ENCODE results near the gene RNF40. TPM values are rescaled to one million over a fixed set of nuclear protein-coding genes. Genes with fewer than 3 reads are reported as not detected.
A peak's percentile ranks its signal among the peaks of the same experiment; 100 is the strongest.

RNF40 gene
- total and polyA plus RNA-seq, 4 experiments from 2014 or later, result 16.6 to 109 (median 76.8) TPM

GRCh38 chr16:30786115-30786935 is 24.2 kb downstream of the RNF40 start:
- no peaks in the 10 kb centered on the region for H3K36me3 ChIP-seq (ENCODE audit: insufficient read depth, low read length)
- Mint-ChIP-seq H3K4me3 (peak overlapping the region; percentile 59 to 78 (median 72)), H3K27me3 (peaks cover 3 to 5% of the 10 kb centered on the region in 2 donors), H3K27ac (peak overlapping the region in 3 of 7 donors; percentile 23 to 70 (median 66)), H3K4me1 (peaks cover 5 to 26% (median 17%) of the 10 kb centered on the region in 4 donors), H3K36me3 (peaks cover 3% of the 10 kb centered on the region in 2 donors), H3K9me3 (no peaks in the 10 kb centered on the region)
- ChIA-PET CTCF (ENCODE audit: partially characterized antibody) (interaction anchor here (1.5 kb wide), 1 partner anchor 28 kb away, joined by 4 read pairs; no protein-coding TSS in a partner anchor), POLR2A (ENCODE audit: partially characterized antibody) (interaction anchor here (0.9 to 1.5 kb wide), 2 partner anchors 19 to 88 kb away, joined by 4 to 12 read pairs; no protein-coding TSS in a partner anchor)
- DNase-seq, result no peak
- peaks cover 5% of the 10 kb centered on the region for H3K27me3 ChIP-seq (ENCODE audit: insufficient read depth, low read length)
- H3K4me1 ChIP-seq (ENCODE audit: insufficient read depth, low read length), result peaks cover 10% of the 10 kb centered on the region
- intact Hi-C loops (cut with micrococcal nuclease), result no loop called here
- no peaks in the 10 kb centered on the region for H3K9me3 ChIP-seq (ENCODE audit: control insufficient read depth in 1 of 2, low read length in 2 of 2)
- H3K4me3 ChIP-seq (ENCODE audit: low read length in 2 of 2), result peak overlapping the region in 1 of 2 donors; percentile 44
- no peak overlapping the region for H3K27ac ChIP-seq (ENCODE audit: low read depth, low read length)

DNA sequence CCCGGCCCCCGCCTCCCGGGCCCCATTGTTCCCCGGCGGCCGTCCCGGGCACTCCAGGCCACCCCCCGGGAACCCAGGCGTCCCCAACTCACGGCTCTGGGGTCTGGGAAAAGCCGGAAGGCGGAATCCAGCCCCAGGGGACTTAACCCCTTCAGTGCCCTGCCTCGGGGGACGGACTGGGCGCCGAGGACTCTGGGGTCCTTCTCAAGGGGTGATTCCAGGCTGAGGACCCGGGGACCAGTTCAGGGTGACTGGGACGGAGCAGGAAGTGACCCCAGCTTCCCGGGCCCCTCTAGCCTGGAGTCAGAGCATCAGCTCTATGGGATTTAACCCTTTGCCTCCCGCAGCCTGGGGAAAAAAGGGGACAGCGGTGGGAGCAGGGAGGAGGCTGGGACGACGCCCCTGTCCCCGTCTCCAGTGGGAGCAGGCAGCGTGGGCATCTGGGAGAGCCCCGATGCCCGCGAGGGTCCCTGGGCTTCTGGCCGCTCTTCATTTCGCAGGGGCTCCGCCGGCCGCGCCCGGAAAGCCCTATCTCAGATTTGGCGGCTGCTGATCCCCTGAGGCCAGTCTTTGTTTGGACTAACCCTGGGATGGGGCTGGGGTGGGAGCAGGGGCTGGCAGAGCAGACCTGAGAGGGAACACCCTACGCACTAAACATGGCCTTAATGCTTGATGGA is 25.0 kb downstream of the RNF40 start, which contains the start of gene ZNF629:
Gene ZNF629, minus strand, starts transcription at position 270 of the 677 bp plus-strand sequence. CDS start 2,723 bp downstream, outside the sequence.
- Mint-ChIP-seq H3K4me1 (peaks cover 5 to 26% (median 17%) of the 10 kb centered on the region in 4 donors), H3K4me3 (peak within 1 kb of the TSS; percentile 78 to 85 (median 80)), H3K36me3 (peaks cover 3% of the 10 kb centered on the region in 2 donors), H3K27ac (peak within 1 kb of the TSS in 3 of 7 donors; percentile 23 to 70 (median 35)), H3K27me3 (peaks cover 3 to 5% of the 10 kb centered on the region in 2 donors), H3K9me3 (no peaks in the 10 kb centered on the region)
- ChIA-PET CTCF (ENCODE audit: partially characterized antibody) (interaction anchor here (1.1 to 1.5 kb wide), 2 partner anchors 18 to 27 kb away, joined by 3 to 4 read pairs; no protein-coding TSS in a partner anchor), POLR2A (ENCODE audit: partially characterized antibody) (interaction anchor here (0.9 to 2.1 kb wide), 3 partner anchors 18 to 88 kb away, joined by 4 to 12 read pairs (median 5); no protein-coding TSS in a partner anchor)
- Histone ChIP-seq H3K4me1 (ENCODE audit: insufficient read depth, low read length) (peaks cover 10% of the 10 kb centered on the region), H3K36me3 (ENCODE audit: insufficient read depth, low read length) (no peaks in the 10 kb centered on the region), H3K9me3 (ENCODE audit: control insufficient read depth in 1 of 2, low read length in 2 of 2) (no peaks in the 10 kb centered on the region), H3K27ac (ENCODE audit: low read depth, low read length) (no peak within 1 kb of the TSS), H3K4me3 (ENCODE audit: low read length in 2 of 2) (peak within 1 kb of the TSS; percentile 36 to 44), H3K27me3 (ENCODE audit: insufficient read depth, low read length) (peaks cover 5% of the 10 kb centered on the region)
- peak in 1 of 5 donors; percentile 12 for DNase-seq
- intact Hi-C loops (cut with micrococcal nuclease), result loop anchor here (1.0 kb wide), 2 partner anchors 12 to 18 kb away; no protein-coding TSS in a partner anchor

DNA sequence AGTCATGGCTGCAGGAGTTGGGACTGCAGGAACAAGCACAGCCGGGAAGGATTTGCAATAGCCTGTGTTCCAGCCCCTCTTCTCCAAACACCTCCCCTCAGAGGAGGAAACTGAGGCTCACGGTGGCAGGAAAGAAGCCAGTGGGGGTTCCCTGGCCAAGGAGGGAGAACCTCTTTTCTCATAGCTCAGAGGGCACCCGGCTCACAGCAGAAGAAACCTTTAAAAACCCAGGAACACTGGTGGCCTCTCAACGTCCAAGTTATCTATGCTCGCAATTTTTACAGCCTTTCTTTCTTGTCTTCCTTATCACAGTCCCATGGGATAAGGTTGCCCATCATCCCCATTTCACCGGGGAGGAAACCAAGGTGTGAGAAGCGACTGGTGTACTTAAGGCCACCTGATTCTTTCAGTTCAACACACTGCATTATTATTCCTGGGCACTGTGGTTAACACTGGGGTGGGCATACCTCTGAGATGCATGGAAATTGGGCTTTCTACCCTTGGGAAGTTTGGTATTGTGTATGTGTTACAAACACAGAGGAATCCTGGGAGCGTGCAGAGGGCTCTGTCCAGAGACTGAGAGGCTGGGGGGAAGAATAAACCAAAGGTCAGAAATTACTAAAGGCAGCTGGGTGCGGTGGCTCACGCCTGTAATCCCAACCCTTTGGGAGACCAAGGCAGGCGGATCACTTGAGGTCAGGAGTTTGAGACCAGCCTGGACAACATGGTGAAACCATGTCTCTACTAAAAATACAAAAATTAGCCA is 25.7 kb downstream of the RNF40 start:
- intact Hi-C loops (cut with micrococcal nuclease), result loop anchor here (1.0 kb wide), 2 partner anchors 12 to 18 kb away; no protein-coding TSS in a partner anchor

GRCh38 chr16:30793508-30794069 is 31.5 kb downstream of the RNF40 start:
- Mint-ChIP-seq H3K4me3 (no peak overlapping the region), H3K36me3 (no peaks in the 10 kb centered on the region), H3K4me1 (no peaks in the 10 kb centered on the region), H3K27ac (no peak overlapping the region), H3K9me3 (no peaks in the 10 kb centered on the region), H3K27me3 (no peaks in the 10 kb centered on the region)
- Histone ChIP-seq H3K4me1 (ENCODE audit: insufficient read depth, low read length) (no peaks in the 10 kb centered on the region), H3K27ac (ENCODE audit: low read depth, low read length) (no peak overlapping the region), H3K9me3 (ENCODE audit: control insufficient read depth in 1 of 2, low read length in 2 of 2) (no peaks in the 10 kb centered on the region), H3K27me3 (ENCODE audit: insufficient read depth, low read length) (no peaks in the 10 kb centered on the region), H3K36me3 (ENCODE audit: insufficient read depth, low read length) (no peaks in the 10 kb centered on the region), H3K4me3 (ENCODE audit: low read length in 2 of 2) (no peak overlapping the region)
- intact Hi-C loops (cut with micrococcal nuclease), result no loop called here
- no peak for DNase-seq
- CTCF ChIA-PET (ENCODE audit: partially characterized antibody), result interaction anchor here (0.8 kb wide), 1 partner anchor 21 kb away, joined by 3 read pairs; no protein-coding TSS in a partner anchor
- POLR2A ChIA-PET (ENCODE audit: partially characterized antibody), result no interaction called here

More for the DNA sequence above, 25.7 kb downstream of the RNF40 start:
- no peaks in the 10 kb centered on the region for H3K9me3 ChIP-seq (ENCODE audit: control insufficient read depth in 1 of 2, low read length in 2 of 2)
- H3K27me3 Mint-ChIP-seq, result peaks cover 3 to 5% of the 10 kb centered on the region in 2 donors
- peaks cover 3% of the 10 kb centered on the region in 2 donors for H3K36me3 Mint-ChIP-seq
- peak overlapping the region; percentile 78 to 85 (median 80) for H3K4me3 Mint-ChIP-seq
- no peak for DNase-seq
- peaks cover 5% of the 10 kb centered on the region for H3K27me3 ChIP-seq (ENCODE audit: insufficient read depth, low read length)
- H3K36me3 ChIP-seq (ENCODE audit: insufficient read depth, low read length), result no peaks in the 10 kb centered on the region
- no peak overlapping the region for H3K27ac ChIP-seq (ENCODE audit: low read depth, low read length)
- POLR2A ChIA-PET (ENCODE audit: partially characterized antibody), result interaction anchor here (0.9 to 2.1 kb wide), 3 partner anchors 18 to 87 kb away, joined by 4 to 12 read pairs (median 5); no protein-coding TSS in a partner anchor
- peaks cover 10% of the 10 kb centered on the region for H3K4me1 ChIP-seq (ENCODE audit: insufficient read depth, low read length)
- H3K9me3 Mint-ChIP-seq, result no peaks in the 10 kb centered on the region
- peaks cover 5 to 26% (median 17%) of the 10 kb centered on the region in 4 donors for H3K4me1 Mint-ChIP-seq
- H3K27ac Mint-ChIP-seq, result no peak overlapping the region
- H3K4me3 ChIP-seq (ENCODE audit: low read length in 2 of 2), result peak overlapping the region; percentile 36 to 44
- CTCF ChIA-PET (ENCODE audit: partially characterized antibody), result interaction anchor here (1.1 to 1.5 kb wide), 2 partner anchors 17 to 27 kb away, joined by 3 to 4 read pairs; no protein-coding TSS in a partner anchor

GRCh38 chr16:30794634-30795033 is 32.5 kb downstream of the RNF40 start:
- H3K27ac ChIP-seq (ENCODE audit: low read depth, low read length), result no peak overlapping the region
- H3K36me3 Mint-ChIP-seq, result no peaks in the 10 kb centered on the region
- H3K4me3 ChIP-seq (ENCODE audit: low read length in 2 of 2), result no peak overlapping the region
- H3K27me3 ChIP-seq (ENCODE audit: insufficient read depth, low read length), result no peaks in the 10 kb centered on the region
- H3K27ac Mint-ChIP-seq, result peak overlapping the region in 1 of 7 donors; percentile 73
- H3K4me1 ChIP-seq (ENCODE audit: insufficient read depth, low read length), result no peaks in the 10 kb centered on the region
- H3K36me3 ChIP-seq (ENCODE audit: insufficient read depth, low read length), result no peaks in the 10 kb centered on the region
- DNase-seq, result no peak
- no peaks in the 10 kb centered on the region for H3K4me1 Mint-ChIP-seq
- intact Hi-C loops (cut with micrococcal nuclease), result no loop called here
- H3K4me3 Mint-ChIP-seq, result no peak overlapping the region
- ChIA-PET POLR2A (ENCODE audit: partially characterized antibody) (no interaction called here), CTCF (ENCODE audit: partially characterized antibody) (interaction anchor here (1.6 kb wide), 1 partner anchor 50 kb away, joined by 4 read pairs; no protein-coding TSS in a partner anchor)
- no peaks in the 10 kb centered on the region for H3K27me3 Mint-ChIP-seq
- H3K9me3 Mint-ChIP-seq, result no peaks in the 10 kb centered on the region
- no peaks in the 10 kb centered on the region for H3K9me3 ChIP-seq (ENCODE audit: control insufficient read depth in 1 of 2, low read length in 2 of 2)

DNA sequence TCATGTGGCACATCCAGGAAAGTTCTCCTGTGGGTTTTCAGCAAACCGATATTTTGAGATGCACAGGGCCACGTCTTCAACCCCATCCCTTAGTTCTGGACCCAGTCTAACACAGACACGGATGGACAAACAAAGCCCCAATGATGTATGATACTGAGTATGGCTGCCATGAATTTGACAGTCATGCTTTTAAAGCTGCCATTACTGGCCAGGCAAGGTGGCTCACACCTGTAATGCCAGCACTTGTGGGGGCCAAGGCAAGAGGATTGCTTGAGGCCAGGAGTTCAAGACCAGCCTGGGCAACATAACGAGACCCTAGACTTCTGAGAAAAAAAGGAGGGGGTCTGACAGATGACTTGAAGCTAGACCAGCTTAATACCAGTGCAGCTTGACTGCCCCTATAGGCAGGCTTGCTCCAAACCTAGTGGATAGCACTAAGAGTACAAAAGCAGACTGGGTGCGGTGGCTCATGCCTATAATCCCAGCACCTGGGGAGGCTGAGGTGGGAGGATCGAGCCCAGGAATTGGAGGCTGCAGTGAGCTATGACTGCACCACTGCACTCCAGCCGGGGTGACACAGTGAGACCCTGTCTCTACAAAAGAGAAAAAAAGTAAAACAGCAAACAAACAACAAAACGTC is 35.7 kb downstream of the RNF40 start:
- no peaks in the 10 kb centered on the region for H3K9me3 Mint-ChIP-seq
- no peak overlapping the region for H3K4me3 Mint-ChIP-seq
- Histone ChIP-seq H3K36me3 (ENCODE audit: insufficient read depth, low read length) (no peaks in the 10 kb centered on the region), H3K27ac (ENCODE audit: low read depth, low read length) (no peak overlapping the region), H3K4me1 (ENCODE audit: insufficient read depth, low read length) (no peaks in the 10 kb centered on the region), H3K4me3 (ENCODE audit: low read length in 2 of 2) (no peak overlapping the region), H3K27me3 (ENCODE audit: insufficient read depth, low read length) (no peaks in the 10 kb centered on the region), H3K9me3 (ENCODE audit: control insufficient read depth in 1 of 2, low read length in 2 of 2) (no peaks in the 10 kb centered on the region)
- POLR2A ChIA-PET (ENCODE audit: partially characterized antibody), result no interaction called here
- no peak overlapping the region for H3K27ac Mint-ChIP-seq
- H3K36me3 Mint-ChIP-seq, result no peaks in the 10 kb centered on the region
- intact Hi-C loops (cut with micrococcal nuclease), result no loop called here
- CTCF ChIA-PET (ENCODE audit: partially characterized antibody), result no interaction called here
- DNase-seq, result no peak
- no peaks in the 10 kb centered on the region for H3K27me3 Mint-ChIP-seq
- peaks cover 0 to 3% (median 0%) of the 10 kb centered on the region in 4 donors for H3K4me1 Mint-ChIP-seq

Measured in CD4-positive, alpha-beta memory T cell (primary cell).